Stimulated activated CD8-positive, alpha-beta memory T cell treated with anti-CD3 and anti-CD28 coated beads, Interleukin-7, amount 100 ng/mL, for 24 hours (primary cell): ENCODE results near the gene MARCKSL1.

Source experiments
- DNase-seq: peaks from one replicate; pipeline ENCODE4 v3.0.0-alpha.2; 2020; ENCODE audit warnings: low read depth

The MARCKSL1 gene

DNA sequence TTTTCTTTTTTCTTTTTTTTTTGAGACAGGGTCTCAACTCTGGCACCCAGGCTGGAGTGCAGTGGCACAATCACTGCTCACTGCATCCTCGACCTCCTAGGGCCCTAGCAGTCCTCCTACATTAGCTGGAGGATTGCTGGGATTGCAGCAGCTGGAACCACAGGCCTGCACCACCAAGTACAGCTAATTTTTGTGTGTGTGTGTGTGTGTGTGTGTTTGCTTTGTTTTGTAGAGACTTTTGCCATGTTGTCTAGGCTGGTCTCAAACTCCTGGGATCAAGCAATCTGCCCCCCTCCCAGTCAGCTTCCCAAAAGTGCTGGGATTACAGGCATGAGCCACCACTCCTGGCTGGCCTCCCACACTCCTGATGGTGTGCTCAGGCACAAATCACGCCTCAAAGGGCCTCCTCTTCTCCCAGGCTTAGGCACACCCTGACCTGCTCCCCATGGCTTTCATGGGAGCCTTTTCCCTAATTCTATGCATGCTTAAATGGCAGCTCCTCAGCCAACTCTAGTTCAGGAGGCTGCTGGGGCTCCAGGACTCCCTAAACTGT is 16.9 kb upstream of the MARCKSL1 start:
- DNase-seq = no peak

DNA sequence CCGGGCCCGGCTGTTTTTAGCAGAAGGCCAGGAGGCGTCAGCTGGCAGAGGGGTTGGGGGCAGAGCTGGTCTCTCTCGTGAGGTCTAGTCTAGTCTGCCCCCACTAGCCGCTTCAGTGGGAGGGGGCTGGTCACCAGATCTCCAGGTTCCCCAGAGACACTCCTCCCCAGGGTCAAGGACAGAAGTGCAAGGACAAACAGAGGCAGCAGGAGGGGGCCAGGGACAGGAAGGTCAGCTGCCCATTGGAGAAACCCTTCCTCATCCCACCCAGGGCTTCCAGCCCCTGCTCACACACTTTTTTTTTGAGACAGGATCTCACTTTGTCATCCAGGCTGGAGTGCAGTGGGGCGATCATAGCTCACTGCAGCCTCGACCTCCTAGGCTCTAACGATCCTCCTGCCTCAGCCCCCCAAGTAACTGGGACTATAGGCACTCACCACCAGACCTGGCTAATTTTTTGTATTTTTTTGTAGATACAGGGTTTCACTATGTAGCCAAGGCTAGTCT is 16.3 kb upstream of the MARCKSL1 start:
- no peak for DNase-seq

DNA sequence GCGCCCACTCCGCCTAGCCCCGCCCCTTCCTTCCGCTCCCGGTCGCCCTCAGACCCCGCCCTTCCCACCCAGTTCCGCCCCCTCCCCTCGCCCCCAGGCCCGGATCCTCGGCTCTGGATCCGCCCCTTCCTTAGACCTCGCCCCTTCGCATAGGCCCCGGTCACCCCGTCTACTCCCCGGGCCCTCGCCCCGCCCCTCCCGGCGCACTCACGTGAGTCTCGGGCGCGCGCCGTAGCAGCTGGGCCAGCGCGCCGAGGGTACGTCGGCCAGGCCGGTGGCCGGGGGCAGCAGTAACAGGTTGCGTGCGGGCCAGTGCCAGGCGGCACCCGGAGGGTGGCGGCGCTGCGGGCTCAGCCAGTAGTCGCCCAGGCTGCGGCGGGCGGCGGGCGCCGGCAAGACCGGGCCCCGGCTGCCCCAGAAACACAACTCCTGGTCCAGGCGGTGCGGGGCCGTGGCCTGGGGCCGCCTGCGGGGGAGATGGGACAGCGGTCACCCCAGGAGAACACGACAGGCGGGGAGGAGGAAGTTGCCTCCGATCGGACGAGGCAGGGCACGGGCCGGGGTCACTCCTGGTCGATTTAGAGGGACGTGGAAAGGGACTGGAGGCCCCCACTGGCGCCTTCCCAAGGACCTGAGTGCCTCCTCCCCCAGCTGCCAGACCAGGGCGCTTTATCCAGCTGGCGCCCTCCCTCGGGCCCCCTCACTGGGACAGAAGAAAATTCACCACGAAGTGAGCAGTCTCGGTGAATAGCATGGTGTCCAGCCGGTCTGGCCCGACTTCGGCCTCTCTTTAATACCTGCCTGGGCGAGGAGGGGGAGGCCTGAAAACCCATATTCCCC is 15.6 kb upstream of the MARCKSL1 start:
- peak; percentile 79 for DNase-seq

DNA sequence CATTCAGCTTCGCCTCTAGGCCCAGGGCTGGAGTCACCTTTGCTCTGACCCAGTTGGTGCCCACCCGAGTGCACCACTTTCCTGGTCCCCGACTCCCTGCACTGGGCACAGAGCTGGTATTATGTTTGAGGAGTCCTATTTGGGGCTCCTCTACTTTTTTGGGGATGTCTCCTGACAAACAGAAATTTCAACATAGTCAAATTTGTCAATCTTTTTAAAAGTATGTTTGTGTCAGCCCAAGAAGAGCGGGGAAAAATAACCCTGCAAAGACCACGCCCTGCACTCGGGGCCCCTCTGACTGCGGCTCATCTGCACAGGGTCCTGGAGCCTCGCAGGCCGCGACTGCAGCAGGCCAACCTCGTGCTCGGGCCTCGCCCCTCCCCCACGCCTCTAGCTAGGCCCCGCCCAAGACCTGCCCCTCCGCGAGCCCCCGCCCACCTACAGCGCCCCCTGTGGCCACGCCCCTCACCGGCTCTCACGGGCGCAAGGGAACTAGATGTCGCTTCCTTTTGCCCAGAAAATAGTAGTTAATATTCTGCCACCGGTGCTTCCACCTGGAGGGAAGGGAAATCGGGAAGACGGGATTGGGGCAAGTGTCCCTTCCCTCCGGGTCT is 14.9 kb upstream of the MARCKSL1 start:
- DNase-seq = peak; percentile 69

DNA sequence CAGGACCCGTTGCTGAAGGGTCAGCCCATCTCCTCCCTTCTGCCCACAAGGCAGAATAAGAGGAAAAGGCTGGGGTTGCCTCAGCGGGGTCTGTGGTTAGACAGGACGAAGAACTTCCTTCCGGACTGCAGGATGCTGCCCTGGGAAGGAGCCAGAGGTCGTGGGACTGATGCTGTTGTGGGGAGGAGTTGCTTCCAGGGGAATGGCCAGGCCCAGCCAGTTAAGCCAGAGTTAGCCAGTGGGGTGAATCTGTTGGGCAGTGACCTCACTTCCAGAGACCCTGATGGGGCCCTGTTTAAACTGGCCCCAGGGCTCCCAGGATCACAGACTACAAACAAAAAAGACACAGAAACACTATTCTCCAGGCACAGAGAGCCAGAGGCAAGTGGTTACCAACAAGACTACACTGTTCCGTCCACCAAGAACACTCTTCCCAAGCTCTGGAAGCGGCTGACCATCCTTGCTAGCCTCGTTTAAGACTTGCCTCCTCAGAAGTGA is 13.2 kb upstream of the MARCKSL1 start:
- DNase-seq = no peak

DNA sequence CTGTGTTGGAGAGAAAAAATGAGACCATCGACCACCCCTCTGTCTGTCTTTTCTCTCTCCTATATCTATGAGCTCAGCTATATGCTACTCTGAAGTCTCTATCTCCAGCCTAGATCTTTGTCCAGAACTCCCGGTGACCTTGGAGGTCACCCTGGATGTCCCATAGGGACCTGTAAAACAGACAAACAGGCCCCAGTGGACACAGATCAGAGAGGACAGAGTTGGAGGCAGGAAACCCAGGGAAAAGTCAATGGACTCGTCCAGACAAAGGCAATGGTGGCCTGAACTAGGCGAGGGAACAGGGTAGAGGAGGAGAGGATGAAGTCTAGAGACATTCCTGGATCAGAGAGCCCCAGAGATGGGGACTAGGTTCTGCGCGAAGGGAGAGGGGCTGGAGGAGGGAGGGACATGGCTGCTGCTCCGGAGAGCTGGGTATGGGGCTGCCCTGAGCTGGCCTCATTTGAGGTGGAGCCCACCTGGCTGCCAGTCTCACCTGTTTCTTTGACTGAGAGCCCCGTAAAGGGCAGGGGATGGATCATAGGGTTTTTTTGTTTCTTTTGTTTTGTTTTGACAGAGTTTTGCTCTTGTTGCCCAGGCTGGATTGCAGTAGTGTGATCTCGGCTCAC is 10.6 kb upstream of the MARCKSL1 start:
- no peak for DNase-seq

DNA sequence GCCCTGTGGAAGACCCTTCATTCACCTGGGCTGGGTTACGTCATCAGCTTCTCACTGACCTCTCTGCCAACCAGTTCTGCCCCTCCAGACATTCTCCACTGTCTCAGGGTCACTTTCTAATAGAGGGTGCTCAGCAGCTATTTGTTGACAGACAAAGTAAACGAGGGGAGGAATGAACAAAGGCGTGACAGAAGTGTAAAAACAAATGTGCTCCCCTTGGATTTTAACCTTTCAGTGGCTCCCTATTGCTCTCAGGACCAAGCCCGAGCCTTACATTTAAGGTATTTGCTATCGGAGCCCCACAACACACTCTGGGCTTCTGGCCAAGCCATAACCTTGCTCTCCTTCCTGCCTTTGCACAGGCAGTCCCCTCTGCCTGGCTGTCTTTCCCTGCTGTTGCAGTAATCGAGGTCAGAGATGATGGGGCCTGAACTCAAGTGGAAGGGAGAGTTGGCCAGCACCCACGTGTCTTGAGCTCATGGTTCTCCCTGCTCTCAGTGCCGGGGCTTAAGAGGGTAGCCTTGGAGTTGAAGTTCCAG is 9.3 kb upstream of the MARCKSL1 start:
- no peak for DNase-seq

DNA sequence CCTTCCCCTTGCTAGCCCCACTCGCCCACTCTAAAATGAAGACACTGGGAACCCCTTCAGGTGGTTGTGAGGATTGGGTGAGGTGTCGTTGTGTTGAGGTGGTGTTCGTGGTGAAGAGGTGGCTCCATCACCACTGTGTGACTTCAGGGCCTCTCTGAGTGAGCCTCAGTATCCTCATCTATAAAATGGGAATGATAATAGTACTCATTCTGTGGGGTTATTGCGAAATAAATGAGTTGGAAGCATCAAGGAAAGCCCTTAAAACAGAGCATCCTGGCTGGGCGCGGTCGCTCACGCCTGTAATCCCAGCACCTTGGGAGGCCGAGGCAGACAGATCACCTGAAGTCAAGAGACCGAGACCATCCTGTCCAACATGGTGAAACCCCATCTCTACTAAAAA is 6.7 kb upstream of the MARCKSL1 start:
- DNase-seq = no peak

DNA sequence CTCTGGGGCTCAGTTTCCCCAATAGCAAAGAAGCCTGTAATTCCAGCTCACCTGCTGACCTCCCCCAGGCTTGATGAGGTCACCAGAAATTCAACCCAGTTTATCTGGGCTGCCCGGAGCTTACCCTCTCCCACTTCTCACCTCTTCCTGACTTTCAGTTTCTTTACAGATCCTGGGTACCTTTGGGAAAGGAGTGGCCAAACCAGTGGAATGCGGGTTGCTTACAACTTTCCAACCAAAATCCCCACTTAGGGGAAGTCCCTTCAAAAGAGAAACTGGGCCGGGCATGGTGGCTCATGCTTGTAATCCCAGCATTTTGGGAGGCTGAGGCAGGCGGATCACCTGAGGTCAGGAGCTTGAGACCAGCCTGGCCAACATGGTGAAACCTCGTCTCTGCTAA is 5.9 kb upstream of the MARCKSL1 start:
- DNase-seq = no peak

DNA sequence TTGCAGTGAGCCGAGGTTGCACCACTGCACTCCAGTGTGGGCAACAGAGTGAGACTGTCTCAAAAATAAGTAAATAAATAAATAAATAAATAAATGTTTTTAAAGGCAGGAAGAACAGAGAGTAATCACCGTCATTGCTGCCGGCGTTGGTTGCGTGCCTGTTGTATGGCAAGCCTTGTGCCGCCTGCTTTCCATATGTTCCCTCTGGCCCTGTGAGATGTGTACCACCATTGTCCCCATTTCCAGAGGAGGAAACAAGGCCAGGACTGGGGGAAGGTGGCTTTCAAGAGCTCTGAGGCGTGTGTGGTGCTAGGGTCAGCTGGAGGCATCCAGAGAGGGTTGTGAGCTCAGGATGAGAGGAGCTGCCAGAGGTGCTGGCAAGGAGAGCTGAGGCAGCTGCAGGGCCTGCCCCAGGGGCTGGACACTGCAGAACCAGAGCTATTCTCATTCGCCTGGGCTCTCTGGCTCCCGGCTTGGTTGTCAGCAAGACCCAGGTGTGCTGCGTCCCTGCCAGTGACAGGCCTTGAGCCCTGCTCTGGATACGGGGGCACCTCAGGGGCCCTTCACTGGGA is 5.2 kb upstream of the MARCKSL1 start:
- no peak for DNase-seq

DNA sequence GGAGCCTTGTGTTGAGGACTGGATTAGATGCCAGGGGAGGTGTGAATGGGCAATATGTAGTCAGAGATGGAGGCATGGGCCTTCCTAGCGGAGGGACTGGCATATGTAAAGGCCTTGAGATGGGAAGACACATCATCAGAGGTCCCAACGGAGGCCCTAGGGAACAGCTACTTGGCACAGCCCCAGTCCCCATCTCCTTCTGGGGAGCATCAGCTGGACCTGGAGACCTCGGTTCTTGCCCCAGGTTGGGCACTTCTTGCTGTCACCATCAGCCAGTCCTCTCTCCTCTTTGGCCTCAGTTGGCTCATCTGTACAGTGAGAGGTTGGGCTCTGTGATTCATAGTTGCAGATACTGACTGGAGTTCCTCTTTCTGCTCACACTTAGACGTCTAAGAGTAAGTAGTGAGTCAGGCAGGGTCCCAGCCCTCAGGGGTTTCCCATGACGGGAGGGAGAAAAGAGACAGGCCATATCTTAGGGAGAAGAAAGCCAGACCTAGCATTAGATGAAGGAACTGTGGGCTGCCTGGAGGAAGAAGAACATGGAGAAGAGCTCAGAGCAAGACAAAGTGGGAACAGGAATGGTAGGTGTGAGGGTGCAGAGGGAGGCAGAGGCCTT is 3.4 kb upstream of the MARCKSL1 start:
- DNase-seq = no peak

DNA sequence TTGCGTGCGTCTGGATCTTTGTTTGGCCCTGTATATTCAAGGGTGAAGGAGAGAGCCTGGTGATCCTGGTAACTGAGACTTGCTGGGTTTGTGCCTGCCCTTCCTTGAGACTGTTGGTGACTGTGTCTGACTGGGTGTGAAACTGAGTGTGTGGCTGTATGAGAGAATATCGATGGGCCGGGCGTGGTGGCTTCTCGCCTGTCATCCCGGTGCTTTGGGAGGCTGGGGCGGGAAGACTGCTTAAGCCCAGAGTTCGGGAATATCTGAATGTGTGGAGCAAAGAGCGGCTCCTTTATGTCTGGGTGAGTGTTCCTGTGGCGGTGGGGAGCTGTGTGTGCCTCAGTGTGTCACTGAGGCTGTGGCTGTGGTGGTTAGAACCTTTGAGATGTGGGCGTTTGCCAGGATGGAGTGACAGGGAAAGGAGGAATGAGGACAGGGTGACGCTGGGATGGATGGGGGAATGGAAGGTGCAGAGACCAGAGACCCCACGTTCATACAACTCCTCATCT is 2.7 kb upstream of the MARCKSL1 start:
- no peak for DNase-seq

DNA sequence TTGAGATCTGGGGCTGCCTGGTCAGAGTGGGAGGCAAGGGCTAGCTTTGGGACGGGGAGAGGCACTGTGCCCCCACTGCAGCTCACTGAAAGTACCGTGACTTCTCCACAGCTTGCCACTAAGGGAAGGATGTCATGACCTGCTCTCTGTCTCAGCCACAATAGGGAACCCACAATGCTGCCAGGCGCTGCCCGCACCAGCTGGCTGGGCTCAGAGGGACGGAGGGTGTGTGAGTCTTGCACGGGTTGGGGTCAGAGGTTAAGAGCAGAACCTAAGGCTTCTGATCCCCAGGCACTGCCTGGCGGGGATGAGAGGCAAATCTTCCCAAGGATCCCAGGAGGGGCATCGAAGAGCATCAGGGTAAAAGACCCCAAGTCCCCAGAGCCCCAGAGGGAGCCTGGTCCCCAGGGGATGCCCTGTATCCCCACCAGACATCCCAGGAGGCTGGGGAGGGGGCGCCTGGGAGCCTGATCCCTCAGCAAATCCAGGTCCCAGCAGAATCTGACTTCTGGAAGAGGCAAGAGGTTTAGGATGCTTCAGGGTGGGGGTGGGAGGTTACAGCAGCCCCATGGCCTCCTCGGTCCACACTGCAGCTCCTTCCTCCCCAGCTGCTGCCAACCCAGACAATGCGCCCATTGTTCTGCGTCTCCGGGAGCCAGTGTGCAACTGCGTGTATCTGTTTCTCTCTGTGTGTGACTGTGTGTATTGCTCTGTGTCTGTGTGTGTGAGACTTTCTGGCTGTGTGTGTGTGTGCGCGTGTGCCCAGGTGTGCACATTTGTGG is 2.0 kb upstream of the MARCKSL1 start:
- no peak for DNase-seq

DNA sequence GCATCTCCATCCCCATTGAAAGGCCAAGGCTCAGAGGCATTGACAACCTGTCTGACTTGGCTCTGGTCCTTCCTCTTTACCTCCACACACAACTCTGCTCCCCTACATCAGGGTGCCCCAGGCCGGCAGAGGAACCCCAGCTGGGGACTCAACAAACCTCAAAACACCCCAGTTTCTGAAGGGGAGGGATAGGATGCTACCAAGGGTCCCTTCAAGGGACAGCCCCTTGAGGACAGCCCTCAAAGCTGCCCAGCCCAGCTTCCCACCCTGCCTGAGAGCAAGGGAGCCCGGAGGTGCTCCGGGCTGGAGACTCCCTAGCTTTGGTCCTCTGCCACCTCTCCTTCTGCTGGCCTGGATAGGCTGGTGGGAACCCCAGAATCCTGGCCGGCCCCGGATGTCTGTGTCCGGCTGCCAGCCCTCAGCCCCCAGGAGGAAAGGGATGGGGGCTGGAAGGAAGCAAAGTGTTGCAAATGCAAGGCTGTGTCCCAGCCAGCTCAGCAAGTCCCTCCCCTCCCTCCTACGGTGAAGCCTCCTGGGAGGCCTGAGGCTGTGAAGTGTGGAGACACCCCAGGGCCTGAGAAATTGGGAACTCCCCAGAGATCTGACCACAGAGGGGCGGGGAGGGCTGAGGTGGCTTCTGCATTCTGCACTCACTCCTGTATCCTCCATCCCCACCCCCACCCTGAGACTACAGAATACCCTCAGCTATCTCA is 1.1 kb upstream of the MARCKSL1 start:
- DNase-seq = peak; percentile 40

DNA sequence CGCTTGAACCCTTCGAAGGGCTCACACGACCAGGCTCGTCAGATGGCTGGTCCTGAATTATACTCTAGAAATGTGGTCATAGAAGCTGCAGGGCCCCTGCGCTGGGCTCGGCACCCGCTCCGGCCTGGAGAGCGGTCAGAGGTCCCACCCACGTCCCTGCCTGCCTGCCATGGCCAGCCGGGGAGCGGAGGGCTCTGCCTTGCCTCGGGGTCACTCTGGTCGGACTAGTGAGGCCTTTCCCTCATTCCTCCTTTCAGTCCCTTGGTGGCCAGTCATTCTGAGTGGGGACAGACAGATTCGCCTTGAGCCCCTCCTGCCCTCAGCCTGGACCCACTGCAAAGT is 529 bp upstream of the MARCKSL1 start:
- DNase-seq = no peak

DNA sequence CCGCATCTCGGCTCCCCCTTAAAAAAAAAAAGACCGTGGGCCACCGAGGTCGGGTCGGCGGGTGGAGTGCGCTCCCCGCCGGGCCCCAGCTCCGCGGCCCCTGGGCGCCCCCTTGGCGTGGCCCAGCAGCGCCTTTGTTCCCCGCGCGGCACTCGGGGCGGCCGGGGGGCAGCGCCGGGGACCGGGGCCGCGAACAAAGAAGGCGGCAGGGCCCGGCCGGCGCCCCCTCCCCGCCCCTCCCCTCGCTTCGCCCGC is 571 bp downstream of the MARCKSL1 start:
- no peak for DNase-seq

DNA sequence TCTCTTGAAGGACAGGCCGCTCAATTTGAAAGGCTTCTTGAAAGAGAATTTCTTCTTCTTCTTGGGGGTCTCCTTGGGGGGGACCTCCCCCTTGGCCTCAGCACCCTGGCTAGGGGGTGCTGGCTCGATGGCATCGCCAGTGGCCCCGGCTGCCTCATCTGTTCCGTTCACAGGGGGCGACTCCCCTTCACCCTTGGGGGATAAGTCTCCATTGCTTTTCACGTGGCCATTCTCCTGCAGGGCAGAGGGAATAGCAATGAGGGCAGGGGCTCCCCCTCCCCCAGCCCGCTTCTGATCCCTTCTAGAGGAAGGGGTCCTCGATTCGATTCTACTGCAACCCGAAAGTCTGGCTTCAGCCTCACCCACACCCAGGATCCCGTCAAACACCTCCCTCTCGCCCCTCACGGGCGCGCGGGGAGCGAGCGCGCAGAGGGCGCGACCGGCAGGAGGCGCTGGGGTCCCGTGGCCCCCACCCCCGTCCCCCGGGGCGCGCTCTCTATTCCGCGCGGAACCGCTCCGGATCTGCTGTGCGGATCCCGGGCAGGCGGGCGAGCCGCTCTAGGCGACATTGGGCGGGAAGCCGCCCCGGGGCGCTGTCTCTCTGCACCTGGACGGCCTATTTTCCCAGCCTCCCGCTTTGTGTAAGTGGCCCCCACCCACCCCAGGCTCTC is 1.0 kb downstream of the MARCKSL1 start:
- DNase-seq = no peak

DNA sequence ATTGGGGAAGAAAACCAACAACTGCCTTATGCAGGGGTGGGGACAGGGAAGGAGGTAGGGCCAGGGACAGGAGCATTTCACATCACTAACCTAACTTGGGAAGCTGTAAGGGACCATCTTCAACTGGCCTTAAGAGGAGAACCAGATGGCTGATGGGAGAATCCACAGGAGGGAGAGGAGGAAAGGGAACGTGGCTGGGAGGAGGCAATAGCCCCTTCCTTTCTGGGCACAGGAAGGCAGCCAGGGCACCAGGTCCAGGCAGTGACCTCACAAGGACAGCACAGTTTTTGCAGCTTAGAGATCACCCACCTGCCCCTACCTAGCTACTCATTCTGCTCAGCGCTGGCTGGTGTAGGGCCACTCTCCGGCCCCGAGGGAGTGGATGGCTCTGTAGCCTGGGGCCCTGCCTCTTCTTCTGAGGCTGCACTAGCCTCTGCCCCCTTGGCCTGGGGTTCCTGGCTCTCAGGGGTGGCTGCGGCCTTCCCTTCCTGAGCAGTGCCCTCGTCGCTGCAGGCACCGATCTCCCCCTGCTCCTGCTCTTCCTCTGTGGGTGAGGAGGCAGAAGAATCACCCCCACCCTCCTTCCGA is 1.7 kb downstream of the MARCKSL1 start:
- no peak for DNase-seq

DNA sequence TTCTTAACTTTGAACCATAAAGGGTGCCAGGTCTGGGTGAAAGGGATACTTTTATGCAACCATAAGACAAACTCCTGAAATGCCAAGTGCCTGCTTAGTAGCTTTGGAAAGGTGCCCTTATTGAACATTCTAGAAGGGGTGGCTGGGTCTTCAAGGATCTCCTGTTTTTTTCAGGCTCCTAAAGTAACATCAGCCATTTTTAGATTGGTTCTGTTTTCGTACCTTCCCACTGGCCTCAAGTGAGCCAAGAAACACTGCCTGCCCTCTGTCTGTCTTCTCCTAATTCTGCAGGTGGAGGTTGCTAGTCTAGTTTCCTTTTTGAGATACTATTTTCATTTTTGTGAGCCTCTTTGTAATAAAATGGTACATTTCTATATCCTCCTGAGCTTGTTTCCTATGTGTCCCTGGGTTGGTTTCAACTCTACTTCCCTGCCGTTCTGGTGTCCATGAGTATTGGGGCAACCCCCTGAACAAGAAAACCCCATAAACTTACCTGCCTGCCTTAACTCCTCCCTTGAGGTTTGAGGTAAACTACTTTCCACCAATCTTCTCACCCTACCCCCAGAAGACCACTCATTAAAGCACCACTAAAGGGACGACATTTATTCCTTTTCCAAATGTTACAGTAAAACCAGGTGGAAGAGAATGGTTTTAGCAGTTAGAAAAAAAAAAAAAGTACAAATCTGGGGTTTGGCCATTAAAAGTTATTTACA is 2.6 kb downstream of the MARCKSL1 start:
- no peak for DNase-seq
